H9 (cell line): Measurements from ENCODE around the gene USP12. TPM values are rescaled to one million over a fixed set of nuclear protein-coding genes. Genes with fewer than 3 reads are reported as not detected.

Experiments
- DNase-seq: peaks from one replicate; pipeline ENCODE4 v3.0.0-alpha.2; 2017
- H2AFZ ChIP-seq: one replicate; pipeline ENCODE4 v1.6.1; 2013; ENCODE audit warnings: mild to moderate bottlenecking, low read length, control low read depth, moderate library complexity
- H2AK5ac ChIP-seq: 2 replicates; pipeline ENCODE4 v1.6.1; 2013; ENCODE audit warnings: low read length, control low read depth, mixed read lengths; ENCODE audit not compliant: insufficient read length
- H2BK120ac ChIP-seq: one replicate; pipeline ENCODE4 v1.6.1; 2013; ENCODE audit warnings: low read depth, mild to moderate bottlenecking, low read length, control low read depth, inconsistent platforms; ENCODE audit not compliant: poor library complexity, severe bottlenecking
- H2BK12ac ChIP-seq: 2 replicates; pipeline ENCODE4 v1.6.1; 2013; ENCODE audit warnings: low read length, control low read depth, mixed read lengths, low read depth; ENCODE audit not compliant: insufficient read length
- H2BK15ac ChIP-seq: 2 replicates; pipeline ENCODE4 v1.6.1; 2013; ENCODE audit warnings: low read depth, low read length, control low read depth
- H2BK20ac ChIP-seq: one replicate; pipeline ENCODE4 v1.6.1; 2013; ENCODE audit warnings: low read depth, mild to moderate bottlenecking, low read length, control low read depth, inconsistent platforms; ENCODE audit not compliant: poor library complexity, severe bottlenecking
- H2BK5ac ChIP-seq: 2 replicates; pipeline ENCODE4 v1.6.1; 2013; ENCODE audit warnings: low read length, control low read depth, mixed read lengths; ENCODE audit not compliant: insufficient read length
- H3K14ac ChIP-seq: 2 replicates; pipeline ENCODE4 v1.6.1; 2013; ENCODE audit warnings: low read length, control low read depth; ENCODE audit not compliant: insufficient read depth
- H3K18ac ChIP-seq: 2 replicates; pipeline ENCODE4 v1.6.1; 2013; ENCODE audit warnings: low read depth, mild to moderate bottlenecking, mixed read lengths, low read length, control low read depth; ENCODE audit not compliant: insufficient read length
- H3K23ac ChIP-seq: 2 replicates; pipeline ENCODE4 v1.6.1; 2013; ENCODE audit warnings: low read length, control low read depth, mixed read lengths, low read depth; ENCODE audit not compliant: insufficient read length
- H3K23me2 ChIP-seq: 2 replicates; pipeline ENCODE4 v1.6.1; 2013; ENCODE audit warnings: low read depth, mild to moderate bottlenecking, mixed read lengths, low read length, control low read depth; ENCODE audit not compliant: insufficient read length, poor library complexity, severe bottlenecking
- H3K27ac ChIP-seq: 2 replicates; pipeline ENCODE4 v1.5.1; 2013; ENCODE audit warnings: low read length, control low read depth, mixed read lengths, low read depth; ENCODE audit not compliant: insufficient read length
- H3K27me3 ChIP-seq: 2 replicates; pipeline ENCODE4 v1.6.1; 2013; ENCODE audit warnings: low read length, control low read depth, inconsistent platforms; ENCODE audit not compliant: insufficient read depth
- H3K4ac ChIP-seq: 2 replicates; pipeline ENCODE4 v1.6.1; 2013; ENCODE audit warnings: low read depth, mild to moderate bottlenecking, control low read depth, inconsistent platforms, low read length, moderate library complexity
- H3K4me1 ChIP-seq: 2 replicates; pipeline ENCODE4 v1.6.1; 2013; ENCODE audit warnings: low read length, control low read depth, inconsistent platforms; ENCODE audit not compliant: insufficient read depth
- H3K4me2 ChIP-seq: 2 replicates; pipeline ENCODE4 v1.6.1; 2013; ENCODE audit warnings: low read length, control low read depth, mixed read lengths; ENCODE audit not compliant: insufficient read length, insufficient read depth
- H3K56ac ChIP-seq: 2 replicates; pipeline ENCODE4 v1.6.1; 2013; ENCODE audit warnings: low read depth, mild to moderate bottlenecking, mixed read lengths, low read length, control low read depth; ENCODE audit not compliant: insufficient read length
- H3K79me1 ChIP-seq: 2 replicates; pipeline ENCODE4 v1.6.1; 2013; ENCODE audit warnings: low read depth, mild to moderate bottlenecking, moderate library complexity, low read length, control low read depth, inconsistent platforms; ENCODE audit not compliant: insufficient read depth, poor library complexity, severe bottlenecking
- H3K79me2 ChIP-seq: 2 replicates; pipeline ENCODE4 v1.6.1; 2013; ENCODE audit warnings: low read length, control low read depth, inconsistent platforms; ENCODE audit not compliant: insufficient read depth
- H3K9ac ChIP-seq: 2 replicates; pipeline ENCODE4 v1.6.1; 2013; ENCODE audit warnings: low read length, control low read depth, mixed read lengths; ENCODE audit not compliant: insufficient read length; ENCODE audit errors: extremely low read depth
- H3K9me3 ChIP-seq: one replicate; pipeline ENCODE4 v1.6.1; 2013; ENCODE audit warnings: low read depth, low read length, inconsistent platforms; ENCODE audit not compliant: control insufficient read depth
- H3T11ph ChIP-seq: one replicate; pipeline ENCODE4 v1.6.1; 2013; ENCODE audit warnings: mild to moderate bottlenecking, low read length, control low read depth, inconsistent platforms
- H4K20me1 ChIP-seq: one replicate; pipeline ENCODE4 v1.6.1; 2013; ENCODE audit not compliant: control insufficient read depth, insufficient read length, insufficient read depth
- H4K5ac ChIP-seq: 2 replicates; pipeline ENCODE4 v1.6.1; 2013; ENCODE audit warnings: low read depth, mild to moderate bottlenecking, mixed read lengths, low read length, control low read depth; ENCODE audit not compliant: insufficient read length
- H4K8ac ChIP-seq: replicated peaks from 2 replicates; pipeline ENCODE4 v1.6.1; 2013; ENCODE audit warnings: low read length, control low read depth, mixed read lengths, low read depth; ENCODE audit not compliant: insufficient read length
- H4K91ac ChIP-seq: 2 replicates; pipeline ENCODE4 v1.6.1; 2013; ENCODE audit warnings: low read depth, mild to moderate bottlenecking, moderate library complexity, mixed read lengths, low read length, control low read depth; ENCODE audit not compliant: insufficient read length
- H3K27ac Mint-ChIP-seq, 3 experiments: 2 replicates in 2 of 3; 3 replicates in 1 of 3; pipeline ENCODE4 v1.8.0; 2020 to 2021; ENCODE audit warnings: mixed read lengths in 3 of 3, mild to moderate bottlenecking in 1 of 3, moderate library complexity in 1 of 3
- H3K27me3 Mint-ChIP-seq: 2 replicates; pipeline ENCODE4 v1.8.0; 2021; ENCODE audit warnings: low read depth, mild to moderate bottlenecking, moderate library complexity, mixed read lengths
- H3K36me3 Mint-ChIP-seq, 3 experiments: 2 replicates in 2 of 3; 3 replicates in 1 of 3; pipeline ENCODE4 v1.8.0; 2020 to 2021; ENCODE audit warnings: low read depth in 3 of 3, mixed read lengths in 3 of 3; ENCODE audit not compliant: insufficient read depth in 1 of 3
- H3K4me1 Mint-ChIP-seq, 2 experiments: 2 replicates each; pipeline ENCODE4 v1.8.0; 2020; ENCODE audit warnings: mixed read lengths in 2 of 2
- H3K4me3 Mint-ChIP-seq, 2 experiments: 2 replicates in 1 of 2; 3 replicates in 1 of 2; pipeline ENCODE4 v1.8.0; 2020 to 2021; ENCODE audit warnings: mild to moderate bottlenecking in 2 of 2, mixed read lengths in 2 of 2, moderate library complexity in 1 of 2
- H3K9me3 Mint-ChIP-seq, 2 experiments: 2 replicates in 1 of 2; 3 replicates in 1 of 2; pipeline ENCODE4 v1.8.0; 2020; ENCODE audit warnings: mild to moderate bottlenecking in 2 of 2, mixed read lengths in 2 of 2, moderate library complexity in 1 of 2
- WGBS: extraction: QIAGEN DNeasy Blood & Tissue Kit; methylation state at CpG from one replicate; pipeline ENCODE4 v1.1.7; 2013; ENCODE audit warnings: missing lambda C conversion rate, low lambda C conversion rate, mixed read lengths; ENCODE audit not compliant: insufficient read length; ENCODE audit errors: extremely low coverage; 5-methylcytosine and 5-hydroxymethylcytosine counted together
- total RNA-seq: library from RNA; stranded (reverse); gene quantifications from 2 replicates; pipeline ENCODE4 v1.2.1, GENCODE V29; 2021
- TF ChIP-seq, protein P1 (sequence below): fragments of 200-600 bp; sonication (generic); conservative IDR thresholded peaks from 3 replicates; pipeline ENCODE4 v1.8.0; 2021; ENCODE audit warnings: antibody characterized with exemption, mild to moderate bottlenecking

USP12 gene
- total RNA-seq, 1 experiment from 2014 or later = 24.8 TPM

DNA sequence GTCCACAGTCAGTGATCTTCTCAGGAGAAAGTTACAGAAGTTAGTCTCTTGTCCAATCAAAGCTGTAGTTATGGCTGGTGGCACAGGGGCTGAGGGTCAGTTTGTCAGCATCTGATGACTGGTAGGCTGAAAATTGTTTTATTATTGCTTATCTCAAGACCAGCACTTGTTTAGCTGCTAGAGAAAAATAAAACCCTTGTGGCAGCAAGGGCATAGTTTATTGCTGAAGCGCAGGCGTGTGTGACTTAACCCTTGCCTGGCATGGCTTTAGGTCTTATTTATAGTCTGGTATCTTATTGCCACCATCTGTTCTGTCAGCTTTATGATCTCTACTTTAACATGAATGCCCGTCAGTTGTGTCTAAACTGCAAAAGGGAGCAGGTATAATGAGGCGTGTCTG is 154.7 kb downstream of the USP12 start:
- H2BK20ac ChIP-seq = no peak overlapping the region
- H2BK15ac ChIP-seq = no peak overlapping the region
- Mint-ChIP-seq H3K4me3 (no peak overlapping the region), H3K4me1 (peaks cover 21% of the 10 kb centered on the region in 2 experiments), H3K36me3 (peaks cover 0 to 4% (median 0%) of the 10 kb centered on the region in 3 experiments; a peak in 3 of 7 replicates), H3K27ac (no peak overlapping the region), H3K27me3 (no peaks in the 10 kb centered on the region; the same call in 1 of the 2 replicates), H3K9me3 (peaks cover 2 to 3% of the 10 kb centered on the region in 2 experiments; a peak in 2 of 5 replicates)
- H3T11ph ChIP-seq = no peak overlapping the region
- WGBS = no CpG with 5 or more reads among the region's 4 CpGs
- no peak overlapping the region for H3K23ac ChIP-seq
- H2BK120ac ChIP-seq = no peak overlapping the region
- no peak for DNase-seq
- no peaks in the 10 kb centered on the region for H3K23me2 ChIP-seq
- no peaks in the 10 kb centered on the region for H3K79me2 ChIP-seq
- H3K9me3 ChIP-seq = no peaks in the 10 kb centered on the region
- no peak overlapping the region for H3K27ac ChIP-seq
- no peak overlapping the region for H3K4me2 ChIP-seq
- H2AK5ac ChIP-seq = no peak overlapping the region
- H3K9ac ChIP-seq = no peak overlapping the region
- H4K20me1 ChIP-seq = no peaks in the 10 kb centered on the region
- H4K5ac ChIP-seq = no peak overlapping the region
- no peaks in the 10 kb centered on the region; the same call in 1 of the 2 replicates for H3K4me1 ChIP-seq
- H3K56ac ChIP-seq = no peak overlapping the region
- H2AFZ ChIP-seq = no peak overlapping the region
- H3K18ac ChIP-seq = no peak overlapping the region
- TF ChIP-seq, protein P1, sequence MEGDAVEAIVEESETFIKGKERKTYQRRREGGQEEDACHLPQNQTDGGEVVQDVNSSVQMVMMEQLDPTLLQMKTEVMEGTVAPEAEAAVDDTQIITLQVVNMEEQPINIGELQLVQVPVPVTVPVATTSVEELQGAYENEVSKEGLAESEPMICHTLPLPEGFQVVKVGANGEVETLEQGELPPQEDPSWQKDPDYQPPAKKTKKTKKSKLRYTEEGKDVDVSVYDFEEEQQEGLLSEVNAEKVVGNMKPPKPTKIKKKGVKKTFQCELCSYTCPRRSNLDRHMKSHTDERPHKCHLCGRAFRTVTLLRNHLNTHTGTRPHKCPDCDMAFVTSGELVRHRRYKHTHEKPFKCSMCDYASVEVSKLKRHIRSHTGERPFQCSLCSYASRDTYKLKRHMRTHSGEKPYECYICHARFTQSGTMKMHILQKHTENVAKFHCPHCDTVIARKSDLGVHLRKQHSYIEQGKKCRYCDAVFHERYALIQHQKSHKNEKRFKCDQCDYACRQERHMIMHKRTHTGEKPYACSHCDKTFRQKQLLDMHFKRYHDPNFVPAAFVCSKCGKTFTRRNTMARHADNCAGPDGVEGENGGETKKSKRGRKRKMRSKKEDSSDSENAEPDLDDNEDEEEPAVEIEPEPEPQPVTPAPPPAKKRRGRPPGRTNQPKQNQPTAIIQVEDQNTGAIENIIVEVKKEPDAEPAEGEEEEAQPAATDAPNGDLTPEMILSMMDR = no peak
- H3K79me1 ChIP-seq = no peaks in the 10 kb centered on the region
- H3K14ac ChIP-seq = no peak overlapping the region
- H4K91ac ChIP-seq = no peak overlapping the region
- H2BK12ac ChIP-seq = no peak overlapping the region
- H3K4ac ChIP-seq = no peak overlapping the region
- no peaks in the 10 kb centered on the region for H3K27me3 ChIP-seq
- no peak overlapping the region for H4K8ac ChIP-seq
- H2BK5ac ChIP-seq = no peak overlapping the region

Other genes starting within 250 kb of the USP12 start
- gene RPL21, start 79.7 kb upstream of the USP12 start, total RNA-seq = 1,099 and 1,116 TPM in 2 replicates
- gene RASL11A, start 99.0 kb upstream of the USP12 start, total RNA-seq = 2.0 and 2.7 TPM in 2 replicates